Natural killer cell (primary cell): ENCODE measurements around the gene UNK. TPM values are rescaled to one million over a fixed set of nuclear protein-coding genes. Genes with fewer than 3 reads are reported as not detected.

Experiments
- ATAC-seq, 3 donors: fragments of 150-1000 bp in 2 of 3; fragments of 200-7000 bp in 1 of 3; cut with Tn5 transposase; 1 replicate in 1 of 3; 2 replicates in 2 of 3; pipeline ENCODE4 v1.10.0; 2021; ENCODE audit warnings: mild to moderate bottlenecking in 2 of 3, moderate library complexity in 2 of 3
- DNase-seq, 2 donors: peaks; one replicate each; pipeline versions ENCODE4 v3.0.0 to v3.0.0-alpha.2; 2013 to 2021; ENCODE audit warnings: mixed read lengths in 1 of 2
- H3K27ac ChIP-seq: one replicate; pipeline ENCODE4 v1.5.1; 2013; ENCODE audit warnings: mild to moderate bottlenecking, low read length
- H3K27me3 ChIP-seq: one replicate; pipeline ENCODE4 v1.6.1; 2013; ENCODE audit warnings: low read length; ENCODE audit not compliant: control insufficient read depth, insufficient read depth
- H3K36me3 ChIP-seq: one replicate; pipeline ENCODE4 v1.6.1; 2013; ENCODE audit warnings: low read length; ENCODE audit not compliant: control insufficient read depth, insufficient read depth
- H3K4me1 ChIP-seq: one replicate; pipeline ENCODE4 v1.6.1; 2013; ENCODE audit warnings: low read length; ENCODE audit not compliant: control insufficient read depth, insufficient read depth
- H3K4me3 ChIP-seq: one replicate; pipeline ENCODE4 v1.5.1; 2013; ENCODE audit warnings: low read length
- H3K9me3 ChIP-seq: one replicate; pipeline ENCODE4 v1.6.1; 2013; ENCODE audit warnings: low read length; ENCODE audit not compliant: control insufficient read depth, insufficient read depth
- H3K27ac Mint-ChIP-seq, 2 donors: one replicate each; pipeline ENCODE4 v1.8.0; 2022; ENCODE audit warnings: mild to moderate bottlenecking in 2 of 2, mixed read lengths in 2 of 2, moderate library complexity in 1 of 2
- H3K27me3 Mint-ChIP-seq, 2 donors: one replicate each; pipeline ENCODE4 v1.8.0; 2022; ENCODE audit warnings: low read depth in 2 of 2, mixed read lengths in 2 of 2
- H3K36me3 Mint-ChIP-seq: one replicate; pipeline ENCODE4 v1.8.0; 2022; ENCODE audit warnings: mixed read lengths
- H3K4me1 Mint-ChIP-seq, 2 donors: one replicate each; pipeline ENCODE4 v1.8.0; 2022; ENCODE audit warnings: mixed read lengths in 2 of 2
- H3K4me3 Mint-ChIP-seq: one replicate; pipeline ENCODE4 v1.8.0; 2022; ENCODE audit warnings: mild to moderate bottlenecking, moderate library complexity, mixed read lengths
- H3K9me3 Mint-ChIP-seq, 2 donors: one replicate each; pipeline ENCODE4 v1.8.0; 2022; ENCODE audit warnings: mixed read lengths in 2 of 2
- WGBS: methylation state at CpG from one replicate; pipeline ENCODE4 v1.1.7; 2013; ENCODE audit warnings: missing lambda C conversion rate; ENCODE audit not compliant: insufficient coverage; 5-methylcytosine and 5-hydroxymethylcytosine counted together
- intact Hi-C: fragments of 100-400 bp; cut with micrococcal nuclease; formaldehyde crosslinking; loops from one replicate; pipeline ENCODE4 v1.14.2; 2022
- total RNA-seq, 4 donors: library from RNA; stranded (reverse); fragments of 120-200 nt in 1 of 4; gene quantifications; one replicate each; pipeline versions ENCODE4 v1.2.3 to v1.2.4, GENCODE V29; 2013 to 2022
- TF ChIP-seq, protein P1 (sequence below): fragments of 200-600 bp; IDR thresholded peaks from one replicate; pipeline ENCODE4 v1.8.0; 2022; ENCODE audit warnings: antibody characterized with exemption

The UNK gene
- total RNA-seq, 3 donors from 2014 or later (not counting 1 experiment from before 2014, with no cell fraction given), result 44.2 to 51.3 (median 44.5) TPM

DNA sequence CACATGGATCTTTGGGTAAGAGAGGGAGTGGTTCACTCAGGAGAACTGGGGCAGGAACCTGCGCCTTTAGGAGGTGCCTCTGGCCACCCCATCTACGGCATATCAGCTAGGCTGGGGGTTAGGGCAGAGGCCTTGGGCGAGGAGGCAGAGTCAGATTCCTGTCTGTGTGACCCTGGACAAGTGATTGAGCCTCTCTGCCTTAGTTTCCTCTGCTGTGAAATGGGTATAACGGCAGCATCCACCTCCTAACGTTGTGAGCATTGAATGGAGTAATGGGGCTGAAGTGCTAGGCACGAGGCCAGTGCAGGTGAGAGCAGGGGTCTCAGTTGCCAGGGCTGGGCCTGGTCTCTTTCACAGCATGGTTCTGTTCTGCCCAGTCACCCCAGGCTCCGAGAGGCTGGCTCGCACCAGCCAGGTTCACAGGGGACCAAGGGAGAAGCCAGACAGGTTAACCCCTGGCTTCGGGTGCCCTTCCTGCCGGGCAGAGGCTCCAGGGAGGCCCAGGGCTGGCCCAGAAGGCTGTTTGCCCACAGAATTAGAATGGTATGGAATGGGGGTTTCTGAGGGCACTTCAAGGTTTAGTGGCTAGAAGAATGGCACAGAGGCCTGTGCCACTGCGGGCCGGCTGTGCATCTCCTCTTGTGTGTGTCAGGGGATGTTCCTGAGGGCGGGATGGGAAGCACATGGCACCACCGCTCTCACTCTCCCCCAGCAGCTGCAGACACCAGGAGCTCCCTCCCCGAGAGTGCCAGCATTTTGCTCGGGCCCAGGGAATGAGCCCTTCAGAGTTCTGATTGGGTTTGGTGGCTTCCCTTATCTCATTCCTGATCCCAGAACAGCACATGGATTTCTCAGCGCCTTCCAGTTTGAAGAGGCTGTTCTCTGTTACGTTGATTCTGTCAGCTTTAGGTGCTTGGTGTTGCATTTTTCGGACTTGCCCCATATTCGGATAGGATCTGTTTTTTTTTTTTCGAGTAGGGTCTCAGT lies 35.8 kb downstream of the UNK start:
- H3K36me3 Mint-ChIP-seq, result no peaks in the 10 kb centered on the region
- no peak overlapping the region for H3K27ac Mint-ChIP-seq
- Histone ChIP-seq H3K9me3 (no peaks in the 10 kb centered on the region), H3K27me3 (no peaks in the 10 kb centered on the region), H3K27ac (no peak overlapping the region), H3K4me1 (peaks cover 13% of the 10 kb centered on the region), H3K36me3 (peaks cover 66% of the 10 kb centered on the region), H3K4me3 (no peak overlapping the region)
- no peaks in the 10 kb centered on the region for H3K27me3 Mint-ChIP-seq
- TF ChIP-seq, protein P1, sequence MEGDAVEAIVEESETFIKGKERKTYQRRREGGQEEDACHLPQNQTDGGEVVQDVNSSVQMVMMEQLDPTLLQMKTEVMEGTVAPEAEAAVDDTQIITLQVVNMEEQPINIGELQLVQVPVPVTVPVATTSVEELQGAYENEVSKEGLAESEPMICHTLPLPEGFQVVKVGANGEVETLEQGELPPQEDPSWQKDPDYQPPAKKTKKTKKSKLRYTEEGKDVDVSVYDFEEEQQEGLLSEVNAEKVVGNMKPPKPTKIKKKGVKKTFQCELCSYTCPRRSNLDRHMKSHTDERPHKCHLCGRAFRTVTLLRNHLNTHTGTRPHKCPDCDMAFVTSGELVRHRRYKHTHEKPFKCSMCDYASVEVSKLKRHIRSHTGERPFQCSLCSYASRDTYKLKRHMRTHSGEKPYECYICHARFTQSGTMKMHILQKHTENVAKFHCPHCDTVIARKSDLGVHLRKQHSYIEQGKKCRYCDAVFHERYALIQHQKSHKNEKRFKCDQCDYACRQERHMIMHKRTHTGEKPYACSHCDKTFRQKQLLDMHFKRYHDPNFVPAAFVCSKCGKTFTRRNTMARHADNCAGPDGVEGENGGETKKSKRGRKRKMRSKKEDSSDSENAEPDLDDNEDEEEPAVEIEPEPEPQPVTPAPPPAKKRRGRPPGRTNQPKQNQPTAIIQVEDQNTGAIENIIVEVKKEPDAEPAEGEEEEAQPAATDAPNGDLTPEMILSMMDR, result no peak
- no peaks in the 10 kb centered on the region for H3K9me3 Mint-ChIP-seq
- WGBS, result 92% methylated on average over 21 of the region's 21 CpGs
- H3K4me1 Mint-ChIP-seq, result peaks cover 0 to 12% of the 10 kb centered on the region in 2 donors
- intact Hi-C loops, result no loop called here
- no peak for DNase-seq
- H3K4me3 Mint-ChIP-seq, result no peak overlapping the region
- no peak for ATAC-seq

DNA sequence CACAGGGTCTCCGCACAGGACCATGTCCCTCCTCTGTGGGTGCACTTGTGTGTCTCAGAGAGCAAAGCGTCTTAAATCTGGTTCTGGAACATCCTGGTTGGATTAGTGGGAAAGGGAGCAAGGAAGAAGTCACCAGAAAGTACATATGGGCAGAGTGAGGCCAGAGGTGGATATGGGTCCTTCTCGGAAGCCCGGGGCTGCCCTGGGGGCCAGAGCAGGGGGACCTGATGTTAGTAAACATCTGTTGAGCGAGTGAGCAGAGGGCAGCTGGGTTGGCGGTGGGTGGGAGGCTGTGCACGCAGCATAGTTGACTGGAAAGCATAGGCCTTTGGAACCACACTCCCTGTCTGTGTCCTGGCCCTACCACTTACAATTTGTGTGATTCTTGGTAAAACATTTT lies 36.9 kb downstream of the UNK start:
- H3K27ac ChIP-seq, result no peak overlapping the region
- WGBS, result 97% methylated on average over 7 of the region's 7 CpGs

DNA sequence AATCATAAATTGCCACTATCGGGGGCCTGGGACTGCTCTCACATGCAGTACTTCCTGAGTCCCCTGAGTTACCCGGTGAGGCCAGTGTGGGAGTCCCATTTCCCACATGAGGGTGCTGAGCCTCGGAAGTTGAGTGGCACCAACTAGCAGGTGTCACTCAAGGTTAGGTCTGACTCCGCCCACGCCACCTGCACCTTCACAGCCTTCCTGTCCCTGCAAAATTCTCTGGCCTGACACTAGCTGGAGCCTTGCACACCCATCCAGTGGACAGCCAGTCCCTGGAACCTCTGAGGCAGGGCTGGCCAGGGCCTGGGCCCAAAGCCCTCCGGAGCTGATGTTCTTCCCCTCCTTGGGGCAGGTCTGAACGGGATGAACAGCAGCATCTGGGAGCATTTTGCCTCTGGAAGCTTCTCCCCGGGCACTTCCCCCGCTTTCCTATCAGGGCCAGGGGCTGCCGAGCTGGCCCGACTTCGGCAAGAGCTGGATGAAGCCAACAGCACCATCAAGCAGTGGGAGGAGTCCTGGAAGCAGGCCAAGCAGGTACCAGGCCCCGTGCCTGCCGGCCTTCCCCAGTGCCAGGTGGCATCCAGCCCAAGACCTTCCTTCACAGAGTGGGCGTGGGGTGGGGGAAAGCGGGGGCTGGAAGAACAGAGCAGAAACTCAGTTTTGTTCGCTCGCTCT lies 37.7 kb downstream of the UNK start:
- ATAC-seq, result peak in 1 of 3 donors; percentile 16
- intact Hi-C loops, result no loop called here
- no peak overlapping the region for H3K4me3 ChIP-seq
- H3K9me3 ChIP-seq, result no peaks in the 10 kb centered on the region
- H3K4me1 ChIP-seq, result peaks cover 23% of the 10 kb centered on the region
- WGBS, result 71% methylated on average over 18 of the region's 18 CpGs
- Mint-ChIP-seq H3K4me3 (no peak overlapping the region), H3K27ac (peak overlapping the region; percentile 61 to 63), H3K27me3 (no peaks in the 10 kb centered on the region), H3K9me3 (no peaks in the 10 kb centered on the region), H3K4me1 (peaks cover 6 to 17% of the 10 kb centered on the region in 2 donors), H3K36me3 (no peaks in the 10 kb centered on the region)
- H3K27me3 ChIP-seq, result no peaks in the 10 kb centered on the region
- peak in 1 of 2 donors; percentile 64 for DNase-seq
- peaks cover 56% of the 10 kb centered on the region for H3K36me3 ChIP-seq
- TF ChIP-seq, protein P1, result no peak
- no peak overlapping the region for H3K27ac ChIP-seq

More for the DNA sequence above, 36.9 kb downstream of the UNK start:
- no peaks in the 10 kb centered on the region for H3K36me3 Mint-ChIP-seq
- H3K9me3 ChIP-seq, result no peaks in the 10 kb centered on the region
- no peak overlapping the region for H3K4me3 ChIP-seq
- H3K27me3 ChIP-seq, result no peaks in the 10 kb centered on the region
- no peaks in the 10 kb centered on the region for H3K27me3 Mint-ChIP-seq
- H3K4me1 ChIP-seq, result peaks cover 16% of the 10 kb centered on the region
- intact Hi-C loops, result no loop called here
- ATAC-seq, result no peak
- peaks cover under 1 to 12% of the 10 kb centered on the region in 2 donors for H3K4me1 Mint-ChIP-seq
- H3K36me3 ChIP-seq, result peaks cover 62% of the 10 kb centered on the region
- peak overlapping the region; percentile 61 to 63 for H3K27ac Mint-ChIP-seq
- no peak for DNase-seq
- no peaks in the 10 kb centered on the region for H3K9me3 Mint-ChIP-seq
- TF ChIP-seq, protein P1, result no peak
- no peak overlapping the region for H3K4me3 Mint-ChIP-seq
